ENCODE measurements around the gene OPCML. TPM values are rescaled to one million over a fixed set of nuclear protein-coding genes. Genes with fewer than 3 reads are reported as not detected.

OPCML gene
- total and polyA plus RNA-seq, 2 donors (not counting 1 experiment from before 2014, with no cell fraction given): 0.99 to 2.8 TPM

GRCh38 chr11:133383201-133383600 lies 149.1 kb downstream of the OPCML start:
- DNase-seq (ENCODE audit: low read depth in 2 of 2): no peak
- no peaks in the 10 kb centered on the region for H3K36me3 ChIP-seq (ENCODE audit: control insufficient read depth, insufficient read depth, low read length)
- no peak overlapping the region for H3K4me3 ChIP-seq (replicated peaks in 1 of 4; ENCODE audit: control extremely low read depth in 1 of 4, insufficient read depth in 1 of 4, low read depth in 3 of 4, low read length in 4 of 4)
- H3K9me3 ChIP-seq (ENCODE audit: control insufficient read depth, insufficient read depth, low read depth, low read length): no peaks in the 10 kb centered on the region
- H3K9ac ChIP-seq (ENCODE audit: insufficient read depth, low read length): no peak overlapping the region
- H2AFZ ChIP-seq (ENCODE audit: low read length): no peak overlapping the region
- H3K4me1 ChIP-seq (ENCODE audit: control insufficient read depth, extremely low read depth, insufficient read depth, low read length): no peaks in the 10 kb centered on the region
- no peaks in the 10 kb centered on the region for H3K27me3 ChIP-seq (ENCODE audit: control insufficient read depth, insufficient read depth, low read length)
- H3K79me2 ChIP-seq (ENCODE audit: control insufficient read depth, insufficient read depth, low read length): no peaks in the 10 kb centered on the region
- no peaks in the 10 kb centered on the region for H4K20me1 ChIP-seq (ENCODE audit: control insufficient read depth, extremely low read depth, insufficient read depth, low read length)
- no peak overlapping the region for H3K4me2 ChIP-seq (ENCODE audit: extremely low read depth, insufficient read depth, low read length)
- H3K27ac ChIP-seq (ENCODE audit: insufficient read depth, low read length): no peak overlapping the region
- TF ChIP-seq EZH2 (IDR thresholded peaks at IDR 0.05; ENCODE audit: low read length, missing control alignments) (no peak), CTCF (conservative IDR thresholded peaks at IDR 0.05 in 1 of 2, IDR thresholded peaks at IDR 0.05 in 1 of 2; ENCODE audit: low read depth in 1 of 2, low read length in 2 of 2) (no peak)

GRCh38 chr11:133382131-133382812 lies 150.0 kb downstream of the OPCML start:
- Histone ChIP-seq H2AFZ (ENCODE audit: low read length) (no peak overlapping the region), H3K36me3 (ENCODE audit: control insufficient read depth, insufficient read depth, low read length) (no peaks in the 10 kb centered on the region), H3K4me2 (ENCODE audit: extremely low read depth, insufficient read depth, low read length) (no peak overlapping the region), H4K20me1 (ENCODE audit: control insufficient read depth, extremely low read depth, insufficient read depth, low read length) (no peaks in the 10 kb centered on the region), H3K27me3 (ENCODE audit: control insufficient read depth, insufficient read depth, low read length) (no peaks in the 10 kb centered on the region), H3K9ac (ENCODE audit: insufficient read depth, low read length) (no peak overlapping the region), H3K9me3 (ENCODE audit: control insufficient read depth, insufficient read depth, low read depth, low read length) (no peaks in the 10 kb centered on the region), H3K27ac (ENCODE audit: insufficient read depth, low read length) (no peak overlapping the region), H3K4me3 (replicated peaks in 1 of 4; ENCODE audit: control extremely low read depth in 1 of 4, insufficient read depth in 1 of 4, low read depth in 3 of 4, low read length in 4 of 4) (no peak overlapping the region), H3K79me2 (ENCODE audit: control insufficient read depth, insufficient read depth, low read length) (no peaks in the 10 kb centered on the region), H3K4me1 (ENCODE audit: control insufficient read depth, extremely low read depth, insufficient read depth, low read length) (no peaks in the 10 kb centered on the region)
- DNase-seq (ENCODE audit: low read depth in 2 of 2): peak in 1 of 2 donors; percentile 0
- no peak for TF ChIP-seq CTCF (conservative IDR thresholded peaks at IDR 0.05 in 1 of 2, IDR thresholded peaks at IDR 0.05 in 1 of 2; ENCODE audit: low read depth in 1 of 2, low read length in 2 of 2)

GRCh38 chr11:133381761-133382130 lies 150.6 kb downstream of the OPCML start:
- Histone ChIP-seq H3K27ac (ENCODE audit: insufficient read depth, low read length) (no peak overlapping the region), H3K4me3 (replicated peaks in 1 of 4; ENCODE audit: control extremely low read depth in 1 of 4, insufficient read depth in 1 of 4, low read depth in 3 of 4, low read length in 4 of 4) (no peak overlapping the region), H3K27me3 (ENCODE audit: control insufficient read depth, insufficient read depth, low read length) (no peaks in the 10 kb centered on the region), H3K9me3 (ENCODE audit: control insufficient read depth, insufficient read depth, low read depth, low read length) (no peaks in the 10 kb centered on the region), H4K20me1 (ENCODE audit: control insufficient read depth, extremely low read depth, insufficient read depth, low read length) (no peaks in the 10 kb centered on the region), H3K79me2 (ENCODE audit: control insufficient read depth, insufficient read depth, low read length) (no peaks in the 10 kb centered on the region), H3K4me1 (ENCODE audit: control insufficient read depth, extremely low read depth, insufficient read depth, low read length) (no peaks in the 10 kb centered on the region), H3K36me3 (ENCODE audit: control insufficient read depth, insufficient read depth, low read length) (no peaks in the 10 kb centered on the region), H2AFZ (ENCODE audit: low read length) (no peak overlapping the region), H3K4me2 (ENCODE audit: extremely low read depth, insufficient read depth, low read length) (no peak overlapping the region), H3K9ac (ENCODE audit: insufficient read depth, low read length) (no peak overlapping the region)
- TF ChIP-seq CTCF (conservative IDR thresholded peaks at IDR 0.05 in 1 of 2, IDR thresholded peaks at IDR 0.05 in 1 of 2; ENCODE audit: low read depth in 1 of 2, low read length in 2 of 2): no peak
- TF ChIP-seq EZH2 (IDR thresholded peaks at IDR 0.05; ENCODE audit: low read length, missing control alignments): no peak
- no peak for DNase-seq (ENCODE audit: low read depth in 2 of 2)
